SW 1271 (cell line): ENCODE data around the gene METRNL.
"Not testable (repeated sequence)": the region's sequence is repeated elsewhere in the genome, so short reads cannot be mapped to it uniquely, and the experiment has no call there.

ENCODE experiments used
- DNase-seq, 2 experiments: peaks; one replicate each; lab custom pipeline; 2025; lab: John Stamatoyannopoulos, UW

METRNL gene

GRCh38 chr17:83106913-83107655 lies 27.7 kb downstream of the METRNL start:
- no peak for DNase-seq

GRCh38 chr17:83107656-83108048 lies 28.2 kb downstream of the METRNL start:
- no peak for DNase-seq

- DNase-seq: no peak
These were observed 29.3 kb downstream of the METRNL start for GRCh38 chr17:83108709-83109108.

GRCh38 chr17:83109386-83109785 lies 30.0 kb downstream of the METRNL start:
- no peak for DNase-seq

GRCh38 chr17:83109793-83110645 lies 30.6 kb downstream of the METRNL start:
- peak; percentile 78 to 92 for DNase-seq

- DNase-seq: no peak
These were observed 31.3 kb downstream of the METRNL start for GRCh38 chr17:83110735-83111134.

- DNase-seq: no peak
These were observed 32.3 kb downstream of the METRNL start for GRCh38 chr17:83111516-83112282.

- DNase-seq: no peak
These were observed 34.0 kb downstream of the METRNL start for GRCh38 chr17:83113381-83113780.

GRCh38 chr17:83113792-83114191 lies 34.4 kb downstream of the METRNL start:
- no peak for DNase-seq

GRCh38 chr17:83114706-83115105 lies 35.3 kb downstream of the METRNL start:
- DNase-seq: no peak

- DNase-seq: no peak
These were observed 35.8 kb downstream of the METRNL start for GRCh38 chr17:83115202-83115651.

GRCh38 chr17:83115832-83116231 lies 36.4 kb downstream of the METRNL start:
- DNase-seq: no peak

GRCh38 chr17:83116311-83116771 lies 36.9 kb downstream of the METRNL start:
- no peak for DNase-seq

GRCh38 chr17:83116783-83117555 lies 37.6 kb downstream of the METRNL start:
- no peak for DNase-seq

GRCh38 chr17:83117583-83117982 lies 38.2 kb downstream of the METRNL start:
- no peak for DNase-seq

GRCh38 chr17:83118071-83118841 lies 38.8 kb downstream of the METRNL start:
- DNase-seq: no peak

GRCh38 chr17:83119987-83120864 lies 40.8 kb downstream of the METRNL start:
- DNase-seq: no peak

GRCh38 chr17:83121473-83121872 lies 42.1 kb downstream of the METRNL start:
- DNase-seq: not testable (repeated sequence)

- DNase-seq: no peak
These were observed 42.8 kb downstream of the METRNL start for GRCh38 chr17:83121921-83122820.
